Natural killer cell (primary cell): ENCODE data around the gene KAT6B. TPM values are rescaled to one million over a fixed set of nuclear protein-coding genes. Genes with fewer than 3 reads are reported as not detected.

Experiments
- ATAC-seq, 3 donors: fragments of 150-1000 bp in 2 of 3; fragments of 200-7000 bp in 1 of 3; cut with Tn5 transposase; 1 replicate in 1 of 3; 2 replicates in 2 of 3; pipeline ENCODE4 v1.10.0; 2021; ENCODE audit warnings: mild to moderate bottlenecking in 2 of 3, moderate library complexity in 2 of 3
- DNase-seq, 2 donors: peaks; one replicate each; pipeline versions ENCODE4 v3.0.0 to v3.0.0-alpha.2; 2013 to 2021; ENCODE audit warnings: mixed read lengths in 1 of 2
- H3K27ac ChIP-seq: one replicate; pipeline ENCODE4 v1.5.1; 2013; ENCODE audit warnings: mild to moderate bottlenecking, low read length
- H3K27me3 ChIP-seq: one replicate; pipeline ENCODE4 v1.6.1; 2013; ENCODE audit warnings: low read length; ENCODE audit not compliant: control insufficient read depth, insufficient read depth
- H3K36me3 ChIP-seq: one replicate; pipeline ENCODE4 v1.6.1; 2013; ENCODE audit warnings: low read length; ENCODE audit not compliant: control insufficient read depth, insufficient read depth
- H3K4me1 ChIP-seq: one replicate; pipeline ENCODE4 v1.6.1; 2013; ENCODE audit warnings: low read length; ENCODE audit not compliant: control insufficient read depth, insufficient read depth
- H3K4me3 ChIP-seq: one replicate; pipeline ENCODE4 v1.5.1; 2013; ENCODE audit warnings: low read length
- H3K9me3 ChIP-seq: one replicate; pipeline ENCODE4 v1.6.1; 2013; ENCODE audit warnings: low read length; ENCODE audit not compliant: control insufficient read depth, insufficient read depth
- H3K27ac Mint-ChIP-seq, 2 donors: one replicate each; pipeline ENCODE4 v1.8.0; 2022; ENCODE audit warnings: mild to moderate bottlenecking in 2 of 2, mixed read lengths in 2 of 2, moderate library complexity in 1 of 2
- H3K27me3 Mint-ChIP-seq, 2 donors: one replicate each; pipeline ENCODE4 v1.8.0; 2022; ENCODE audit warnings: low read depth in 2 of 2, mixed read lengths in 2 of 2
- H3K36me3 Mint-ChIP-seq: one replicate; pipeline ENCODE4 v1.8.0; 2022; ENCODE audit warnings: mixed read lengths
- H3K4me1 Mint-ChIP-seq, 2 donors: one replicate each; pipeline ENCODE4 v1.8.0; 2022; ENCODE audit warnings: mixed read lengths in 2 of 2
- H3K4me3 Mint-ChIP-seq: one replicate; pipeline ENCODE4 v1.8.0; 2022; ENCODE audit warnings: mild to moderate bottlenecking, moderate library complexity, mixed read lengths
- H3K9me3 Mint-ChIP-seq, 2 donors: one replicate each; pipeline ENCODE4 v1.8.0; 2022; ENCODE audit warnings: mixed read lengths in 2 of 2
- CTCF ChIP-seq: fragments of 200-600 bp; IDR thresholded peaks from one replicate; pipeline ENCODE4 v1.8.0; 2022; ENCODE audit warnings: antibody characterized with exemption
- WGBS: methylation state at CpG from one replicate; pipeline ENCODE4 v1.1.7; 2013; ENCODE audit warnings: missing lambda C conversion rate; ENCODE audit not compliant: insufficient coverage; 5-methylcytosine and 5-hydroxymethylcytosine counted together
- intact Hi-C: fragments of 100-400 bp; cut with micrococcal nuclease; formaldehyde crosslinking; loops from one replicate; pipeline ENCODE4 v1.14.2; 2022
- total RNA-seq, 4 donors: library from RNA; stranded (reverse); fragments of 120-200 nt in 1 of 4; gene quantifications; one replicate each; pipeline versions ENCODE4 v1.2.3 to v1.2.4, GENCODE V29; 2013 to 2022

The KAT6B gene
- total RNA-seq, 3 donors from 2014 or later (not counting 1 experiment from before 2014, with no cell fraction given): 117 to 133 (median 121) TPM

- no peak for TF ChIP-seq CTCF
- Histone ChIP-seq H3K27ac (no peak overlapping the region), H3K4me3 (no peak overlapping the region), H3K36me3 (no peaks in the 10 kb centered on the region), H3K4me1 (peaks cover 6% of the 10 kb centered on the region), H3K9me3 (no peaks in the 10 kb centered on the region), H3K27me3 (no peaks in the 10 kb centered on the region)
- Mint-ChIP-seq H3K4me1 (peaks cover 6% of the 10 kb centered on the region in 2 donors), H3K27me3 (no peaks in the 10 kb centered on the region), H3K36me3 (no peaks in the 10 kb centered on the region), H3K9me3 (no peaks in the 10 kb centered on the region), H3K4me3 (no peak overlapping the region), H3K27ac (no peak overlapping the region)
- DNase-seq: no peak
- intact Hi-C loops: no loop called here
- 94% methylated on average over 1 of the region's 1 CpG for WGBS
- ATAC-seq: no peak
Observed at GRCh38 chr10:74794531-74794930, 31.9 kb upstream of the KAT6B start.

DNA sequence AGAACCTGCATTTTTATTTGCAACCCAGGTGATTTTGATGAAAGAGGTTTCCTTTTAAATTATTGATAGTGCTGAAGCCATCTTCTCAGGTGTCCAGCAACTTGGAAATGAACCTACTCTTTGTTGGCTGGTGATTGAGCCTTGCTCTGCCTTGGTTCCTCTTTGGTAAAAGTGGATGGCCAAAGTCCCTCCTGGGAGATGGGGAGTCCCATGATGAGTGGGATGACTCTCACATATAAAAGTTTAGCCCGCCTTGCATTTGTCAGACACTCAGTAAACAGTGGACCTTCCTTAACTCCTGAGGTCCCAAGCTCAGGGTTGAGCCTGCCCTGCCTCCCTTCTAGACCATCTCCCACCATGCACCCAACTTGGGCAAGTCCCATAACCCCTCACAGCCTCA, 28.9 kb upstream of the KAT6B start:
- Mint-ChIP-seq H3K27ac (no peak overlapping the region), H3K4me3 (no peak overlapping the region), H3K36me3 (no peaks in the 10 kb centered on the region), H3K27me3 (no peaks in the 10 kb centered on the region), H3K9me3 (no peaks in the 10 kb centered on the region), H3K4me1 (peaks cover 6% of the 10 kb centered on the region in 2 donors)
- DNase-seq (no peak), ATAC-seq (no peak)
- intact Hi-C loops: no loop called here
- Histone ChIP-seq H3K4me1 (peaks cover 6% of the 10 kb centered on the region), H3K4me3 (no peak overlapping the region), H3K36me3 (no peaks in the 10 kb centered on the region), H3K9me3 (no peaks in the 10 kb centered on the region), H3K27me3 (no peaks in the 10 kb centered on the region), H3K27ac (no peak overlapping the region)
- WGBS: 82% methylated on average over 1 of the region's 1 CpG
- no peak for TF ChIP-seq CTCF

DNA sequence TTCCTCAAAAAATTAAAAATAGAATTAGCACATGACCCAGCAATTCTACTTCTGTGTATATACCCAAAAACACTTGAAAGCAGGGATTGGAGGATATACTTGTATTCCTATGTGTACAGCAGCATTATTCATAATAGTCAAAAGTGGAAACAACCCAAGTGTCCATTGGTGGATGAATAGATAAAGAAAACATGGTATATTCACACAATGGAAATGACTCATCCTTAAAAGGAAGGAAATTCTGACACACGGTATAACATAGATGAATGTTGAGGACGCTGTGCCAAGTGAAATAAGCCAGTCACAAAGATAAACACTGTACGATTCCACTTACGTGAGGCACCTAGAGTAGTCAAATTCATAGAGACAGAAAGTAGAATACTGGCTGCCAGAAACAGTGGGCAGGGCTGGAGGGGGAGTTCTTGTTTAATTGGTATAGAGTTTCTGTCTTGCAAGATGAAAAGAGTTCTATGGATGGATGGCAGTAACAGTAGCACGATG, 26.6 kb upstream of the KAT6B start:
- Mint-ChIP-seq H3K9me3 (no peaks in the 10 kb centered on the region), H3K27ac (no peak overlapping the region), H3K27me3 (no peaks in the 10 kb centered on the region), H3K4me1 (peaks cover 6% of the 10 kb centered on the region in 2 donors), H3K36me3 (no peaks in the 10 kb centered on the region), H3K4me3 (no peak overlapping the region)
- 52% methylated on average over 5 of the region's 5 CpGs for WGBS
- no peaks in the 10 kb centered on the region for H3K9me3 ChIP-seq
- no peaks in the 10 kb centered on the region for H3K36me3 ChIP-seq
- TF ChIP-seq CTCF: no peak
- intact Hi-C loops: no loop called here
- H3K4me3 ChIP-seq: no peak overlapping the region
- no peak overlapping the region for H3K27ac ChIP-seq
- ATAC-seq (no peak), DNase-seq (no peak)
- H3K27me3 ChIP-seq: no peaks in the 10 kb centered on the region
- H3K4me1 ChIP-seq: peaks cover 6% of the 10 kb centered on the region

DNA sequence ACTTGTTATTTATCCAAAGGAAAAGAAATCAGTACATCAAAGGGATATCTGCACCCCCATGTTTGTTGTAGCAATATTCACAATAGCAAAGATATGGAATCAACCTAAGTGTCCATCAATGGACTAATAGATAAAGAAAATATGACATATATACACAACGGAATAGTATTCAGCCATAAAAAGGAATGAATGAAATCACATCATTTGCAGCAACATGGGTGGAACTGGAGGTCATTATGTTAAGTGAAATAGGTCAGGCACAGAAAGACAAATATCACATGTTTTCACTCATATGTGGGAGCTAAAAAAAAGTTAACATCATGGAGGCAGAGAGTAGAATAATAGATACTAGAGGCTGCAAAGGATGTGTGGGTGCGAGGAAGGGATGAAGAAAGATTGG, 25.0 kb upstream of the KAT6B start:
- TF ChIP-seq CTCF: no peak
- Mint-ChIP-seq H3K27ac (no peak overlapping the region), H3K4me1 (no peaks in the 10 kb centered on the region), H3K4me3 (no peak overlapping the region), H3K36me3 (no peaks in the 10 kb centered on the region), H3K9me3 (no peaks in the 10 kb centered on the region), H3K27me3 (no peaks in the 10 kb centered on the region)
- no peak for ATAC-seq
- Histone ChIP-seq H3K4me3 (no peak overlapping the region), H3K9me3 (no peaks in the 10 kb centered on the region), H3K4me1 (no peaks in the 10 kb centered on the region), H3K36me3 (no peaks in the 10 kb centered on the region), H3K27ac (no peak overlapping the region), H3K27me3 (no peaks in the 10 kb centered on the region)
- 95% methylated on average over 1 of the region's 2 CpGs for WGBS
- no peak for DNase-seq
- intact Hi-C loops: no loop called here
